Measurements from ENCODE around the gene HOXA6. TPM values are rescaled to one million over a fixed set of nuclear protein-coding genes. Genes with fewer than 3 reads are reported as not detected.

HOXA6 gene
- total RNA-seq, 2 experiments from 2014 or later, result not detected

GRCh38 chr7:27099453-27100370, 47.9 kb downstream of the HOXA6 start:
- Mint-ChIP-seq H3K9me3 (ENCODE audit: low read depth) (no peaks in the 10 kb centered on the region), H3K36me3 (peaks cover 8% of the 10 kb centered on the region), H3K4me1 (peaks cover 23% of the 10 kb centered on the region), H3K27ac (no peak overlapping the region), H3K4me3 (no peak overlapping the region), H3K27me3 (peaks cover 85% of the 10 kb centered on the region)
- ATAC-seq, result no peak
- CTCF ChIA-PET, result interaction anchor here (1.3 to 1.4 kb wide), 2 partner anchors 19 to 35 kb away, joined by 3 read pairs; no protein-coding TSS in a partner anchor
- no peak for DNase-seq

GRCh38 chr7:27098578-27099451, 48.8 kb downstream of the HOXA6 start:
- Mint-ChIP-seq H3K4me3 (no peak overlapping the region), H3K9me3 (ENCODE audit: low read depth) (no peaks in the 10 kb centered on the region)

GRCh38 chr7:27097686-27098577, 49.6 kb downstream of the HOXA6 start:
- no peak overlapping the region for H3K27ac Mint-ChIP-seq
- H3K4me3 Mint-ChIP-seq, result peak overlapping the region; percentile 78
- CTCF ChIA-PET, result interaction anchor here (1.7 kb wide), 1 partner anchor 32 kb away, joined by 5 read pairs; the partner anchor contains the start of gene HOXA4
- ATAC-seq (no peak), DNase-seq (no peak)
- peaks cover 6% of the 10 kb centered on the region for H3K36me3 Mint-ChIP-seq
- H3K9me3 Mint-ChIP-seq (ENCODE audit: low read depth), result no peaks in the 10 kb centered on the region
- H3K27me3 Mint-ChIP-seq, result peaks cover 85% of the 10 kb centered on the region
- H3K4me1 Mint-ChIP-seq, result peaks cover 22% of the 10 kb centered on the region

More at GRCh38 chr7:27098578-27099451, 48.8 kb downstream of the HOXA6 start:
- DNase-seq (no peak), ATAC-seq (no peak)
- Mint-ChIP-seq H3K27ac (no peak overlapping the region), H3K36me3 (peaks cover 8% of the 10 kb centered on the region), H3K27me3 (peaks cover 85% of the 10 kb centered on the region), H3K4me1 (peaks cover 23% of the 10 kb centered on the region)
- CTCF ChIA-PET, result interaction anchor here (1.4 kb wide), 1 partner anchor 36 kb away, joined by 3 read pairs; no protein-coding TSS in a partner anchor

- no peak for ATAC-seq
- no peak overlapping the region for H3K27ac Mint-ChIP-seq
- no peak for DNase-seq
- peaks cover 16% of the 10 kb centered on the region for H3K4me1 Mint-ChIP-seq
- CTCF ChIA-PET, result interaction anchor here (0.7 to 1.7 kb wide), 6 partner anchors 9 to 415 kb away, joined by 3 to 5 read pairs (median 3); partner anchors contain the start of genes HOXA4 and HOXA5
- H3K27me3 Mint-ChIP-seq, result peaks cover 87% of the 10 kb centered on the region
- H3K36me3 Mint-ChIP-seq, result peaks cover 6% of the 10 kb centered on the region
- peak overlapping the region; percentile 78 for H3K4me3 Mint-ChIP-seq
- no peaks in the 10 kb centered on the region for H3K9me3 Mint-ChIP-seq (ENCODE audit: low read depth)
Measured at GRCh38 chr7:27096768-27097514, 50.6 kb downstream of the HOXA6 start.

- Mint-ChIP-seq H3K9me3 (ENCODE audit: low read depth) (no peaks in the 10 kb centered on the region), H3K36me3 (peaks cover 6% of the 10 kb centered on the region), H3K4me1 (peaks cover 12% of the 10 kb centered on the region), H3K4me3 (peak within 1 kb of the TSS; percentile 78), H3K27ac (peak within 1 kb of the TSS; percentile 72), H3K27me3 (peaks cover 87% of the 10 kb centered on the region)
- ATAC-seq (peak; percentile 93), DNase-seq (peak; percentile 87)
- CTCF ChIA-PET, result interaction anchor here (0.7 to 1.7 kb wide), 6 partner anchors 9 to 415 kb away, joined by 3 to 5 read pairs (median 3); partner anchors contain the start of genes HOXA4 and HOXA5
Measured at GRCh38 chr7:27095897-27096767, 51.4 kb downstream of the HOXA6 start, which contains the start of gene HOXA1. TSS of gene HOXA1 (minus strand) at chr7:27096000. CDS start at chr7:27095912, 88 bp downstream.

Small RNA genes lying within 50 kb of the gene (microRNA-seq; reads per million reads assigned to microRNA genes)
- not detected for gene MIR196B

Other genes with a start within 250 kb of the HOXA6 start
- gene HOXA1, start 51.8 kb downstream of the HOXA6 start, total RNA-seq, result under 1 TPM; 0.28 to 0.76 TPM
- not detected for gene HOXA2, start 45.1 kb downstream of the HOXA6 start, total RNA-seq
- not detected for gene HOXA4, start 17.0 kb downstream of the HOXA6 start, total RNA-seq
- gene HOXA5, start 4.1 kb downstream of the HOXA6 start, total RNA-seq, result not detected
- gene HOXA3, start 4.8 kb upstream of the HOXA6 start, total RNA-seq, result not detected
- not detected for gene HOXA7, start 8.9 kb upstream of the HOXA6 start, total RNA-seq
- gene HOXA9, start 17.8 kb upstream of the HOXA6 start, total RNA-seq, result not detected
- not detected for gene HOXA10, start 26.5 kb upstream of the HOXA6 start, total RNA-seq
- gene HOXA11, start 37.5 kb upstream of the HOXA6 start, total RNA-seq, result not detected
- not detected for gene HOXA13, start 52.3 kb upstream of the HOXA6 start, total RNA-seq
- not detected for gene EVX1, start 95.0 kb upstream of the HOXA6 start, total RNA-seq